GM13976 (cell line): ENCODE data around the gene MYLK.

Experiments used
- DNase-seq: peaks from one replicate; pipeline ENCODE4 v3.0.0; 2012; ENCODE audit warnings: low spot score
- in situ Hi-C: fragments of 300-500 bp; cut with MboI; formaldehyde crosslinking; loops from one replicate; pipeline ENCODE4 v1.12.0; 2022; ENCODE audit warnings: low sequenced_read_pairs, mixed read lengths, inconsistent platforms; ENCODE audit not compliant: unreplicated experiment
- TF ChIP-seq, protein P1 (sequence below): IDR thresholded peaks from 2 replicates; pipeline ENCODE4 v1.5.1; 2012; ENCODE audit warnings: borderline replicate concordance, mild to moderate bottlenecking; ENCODE audit not compliant: insufficient read depth; ENCODE audit errors: extremely low read depth, missing control alignments, control extremely low read depth

MYLK gene

DNA sequence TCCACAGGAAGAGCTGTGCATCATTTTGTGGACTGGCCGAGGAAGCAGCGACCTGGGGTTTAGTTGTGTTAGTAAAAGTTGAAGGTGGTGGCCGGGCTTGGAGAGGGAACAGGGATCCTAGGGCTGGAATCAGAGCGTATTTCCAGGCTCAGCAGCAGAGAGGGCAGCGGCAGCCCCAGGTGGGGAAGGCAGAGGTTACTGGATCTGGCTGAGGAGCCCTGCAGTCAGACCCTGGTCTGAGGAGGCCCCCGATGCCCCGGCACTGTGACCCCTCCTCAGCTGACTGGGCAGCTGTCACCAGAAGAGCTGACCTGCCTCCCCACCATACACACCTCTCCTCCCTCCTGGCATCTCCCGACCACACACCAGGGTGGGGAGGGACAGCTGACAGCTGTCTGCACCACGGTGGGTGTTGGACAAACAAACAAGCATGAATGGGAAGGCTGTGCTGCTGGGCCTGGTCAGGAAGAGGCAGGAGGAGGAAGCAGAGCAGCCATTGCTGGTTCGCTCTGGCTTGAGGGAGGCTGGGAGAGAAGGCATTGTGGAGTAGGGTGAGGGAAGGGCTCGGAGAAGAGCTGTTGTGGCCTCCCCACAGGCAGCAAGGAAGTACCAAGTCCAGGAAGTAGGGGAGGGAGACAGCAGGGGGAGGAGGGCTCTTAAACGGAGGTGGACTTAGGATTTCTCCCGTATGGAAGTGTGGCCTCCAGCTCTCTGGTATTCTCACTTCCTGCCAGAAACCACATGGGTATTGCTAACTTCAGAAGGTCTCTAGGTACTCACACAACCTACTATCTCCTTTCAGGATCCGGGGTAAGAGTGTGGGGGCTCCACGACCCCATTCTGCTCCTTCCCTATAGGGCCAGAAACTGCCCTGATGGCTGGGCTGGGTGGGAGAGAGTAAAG is 249.7 kb downstream of the MYLK start:
- TF ChIP-seq, protein P1, sequence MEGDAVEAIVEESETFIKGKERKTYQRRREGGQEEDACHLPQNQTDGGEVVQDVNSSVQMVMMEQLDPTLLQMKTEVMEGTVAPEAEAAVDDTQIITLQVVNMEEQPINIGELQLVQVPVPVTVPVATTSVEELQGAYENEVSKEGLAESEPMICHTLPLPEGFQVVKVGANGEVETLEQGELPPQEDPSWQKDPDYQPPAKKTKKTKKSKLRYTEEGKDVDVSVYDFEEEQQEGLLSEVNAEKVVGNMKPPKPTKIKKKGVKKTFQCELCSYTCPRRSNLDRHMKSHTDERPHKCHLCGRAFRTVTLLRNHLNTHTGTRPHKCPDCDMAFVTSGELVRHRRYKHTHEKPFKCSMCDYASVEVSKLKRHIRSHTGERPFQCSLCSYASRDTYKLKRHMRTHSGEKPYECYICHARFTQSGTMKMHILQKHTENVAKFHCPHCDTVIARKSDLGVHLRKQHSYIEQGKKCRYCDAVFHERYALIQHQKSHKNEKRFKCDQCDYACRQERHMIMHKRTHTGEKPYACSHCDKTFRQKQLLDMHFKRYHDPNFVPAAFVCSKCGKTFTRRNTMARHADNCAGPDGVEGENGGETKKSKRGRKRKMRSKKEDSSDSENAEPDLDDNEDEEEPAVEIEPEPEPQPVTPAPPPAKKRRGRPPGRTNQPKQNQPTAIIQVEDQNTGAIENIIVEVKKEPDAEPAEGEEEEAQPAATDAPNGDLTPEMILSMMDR: no peak
- in situ Hi-C loops: no loop called here
- DNase-seq: no peak

DNA sequence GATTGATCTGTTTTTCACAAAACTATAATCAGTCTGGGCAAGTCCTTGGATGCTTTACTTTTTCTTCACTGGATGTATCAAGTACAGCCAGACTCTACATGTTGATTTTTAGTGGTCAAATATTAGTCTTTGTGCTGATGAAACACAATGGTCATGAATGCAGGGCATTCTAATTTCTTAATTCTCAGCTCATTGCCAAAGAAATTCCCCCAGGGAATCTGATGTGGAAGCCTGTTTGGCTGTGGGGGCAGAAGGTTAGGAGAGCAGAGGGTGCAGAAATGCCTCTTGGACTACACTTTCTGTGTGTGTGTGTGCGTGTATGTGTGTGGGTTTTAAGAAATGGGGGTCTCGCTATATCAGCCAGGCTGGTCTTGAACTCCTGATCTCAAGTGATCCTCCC is 250.6 kb downstream of the MYLK start:
- in situ Hi-C loops: no loop called here
- DNase-seq: no peak
- TF ChIP-seq, protein P1: no peak

DNA sequence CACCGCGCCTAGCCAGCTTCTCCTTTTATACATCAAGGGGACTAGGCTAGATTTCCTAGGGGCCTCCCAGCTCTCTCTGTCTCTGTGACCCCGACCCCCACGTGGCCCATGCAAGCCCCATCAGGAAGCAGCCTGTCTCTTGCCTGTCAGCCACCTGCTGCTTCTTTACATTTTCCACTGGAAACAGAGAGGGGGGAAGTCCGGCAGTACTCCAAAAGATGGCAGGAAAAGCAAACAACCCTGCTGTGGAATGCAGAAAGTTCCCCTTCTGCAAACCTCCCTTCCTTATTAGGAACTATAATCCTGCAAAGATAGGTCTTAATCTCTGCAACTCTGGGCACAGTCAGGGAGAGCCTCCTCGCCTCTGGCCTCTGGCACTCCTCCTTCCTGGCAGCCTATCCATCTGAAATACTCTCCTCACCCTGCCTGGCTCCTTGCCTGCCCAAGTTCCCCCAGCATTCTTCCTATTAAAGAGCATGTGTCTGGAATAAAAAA is 251.9 kb downstream of the MYLK start:
- in situ Hi-C loops: no loop called here
- DNase-seq: no peak
- TF ChIP-seq, protein P1: no peak

DNA sequence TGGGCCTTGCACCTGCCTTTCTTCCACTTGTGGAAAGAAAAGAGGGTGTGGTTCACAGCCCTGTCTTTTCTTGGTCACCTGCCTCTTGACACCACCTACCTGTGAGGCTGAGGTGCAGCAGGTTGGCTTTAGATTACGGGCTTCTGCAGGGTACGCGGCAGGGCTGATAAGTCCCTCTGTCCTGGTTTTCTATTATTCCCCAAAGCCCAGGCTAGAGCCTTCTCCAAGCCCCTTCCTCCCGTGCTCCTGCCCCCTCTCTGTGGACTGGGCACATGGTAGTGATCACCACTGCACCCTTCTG is 254.4 kb downstream of the MYLK start:
- TF ChIP-seq, protein P1: no peak
- in situ Hi-C loops: no loop called here
- DNase-seq: no peak

DNA sequence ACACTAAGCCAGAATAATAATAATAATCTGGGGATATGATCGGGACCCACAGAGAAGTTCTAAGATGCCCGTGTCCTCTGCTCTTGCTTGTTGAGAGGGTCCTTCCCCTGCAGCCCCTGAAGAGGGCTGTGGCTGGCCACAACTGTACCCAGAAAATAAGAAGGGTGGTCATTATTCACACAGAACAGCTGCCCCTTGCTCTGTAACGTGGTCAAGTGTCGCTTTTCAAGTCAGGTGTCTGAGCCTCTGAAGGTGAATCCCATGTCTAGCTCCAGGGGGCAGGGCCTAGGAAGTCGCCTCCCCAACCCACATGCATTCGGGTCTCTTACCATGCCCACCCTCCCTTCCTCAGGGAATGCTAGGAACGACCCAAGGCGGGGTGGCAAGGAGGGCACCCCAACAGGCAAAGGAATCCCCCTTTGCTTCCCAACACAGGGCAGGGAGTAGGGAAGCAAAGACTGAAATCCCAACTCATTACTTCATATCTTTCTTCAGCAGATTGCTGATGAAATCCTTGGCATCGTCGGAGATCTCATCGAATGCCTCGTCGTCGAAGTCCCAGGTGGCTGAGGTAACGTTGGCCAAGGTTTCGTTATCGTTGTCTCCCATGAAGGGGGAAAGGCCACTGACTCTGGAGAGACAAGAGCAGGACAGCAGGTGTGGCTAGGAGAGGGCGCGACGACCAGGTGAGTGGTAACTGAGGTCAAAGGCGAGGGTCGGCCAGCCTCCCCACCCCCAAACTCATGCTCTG is 255.0 kb downstream of the MYLK start:
- TF ChIP-seq, protein P1: no peak
- in situ Hi-C loops: no loop called here
- no peak for DNase-seq

DNA sequence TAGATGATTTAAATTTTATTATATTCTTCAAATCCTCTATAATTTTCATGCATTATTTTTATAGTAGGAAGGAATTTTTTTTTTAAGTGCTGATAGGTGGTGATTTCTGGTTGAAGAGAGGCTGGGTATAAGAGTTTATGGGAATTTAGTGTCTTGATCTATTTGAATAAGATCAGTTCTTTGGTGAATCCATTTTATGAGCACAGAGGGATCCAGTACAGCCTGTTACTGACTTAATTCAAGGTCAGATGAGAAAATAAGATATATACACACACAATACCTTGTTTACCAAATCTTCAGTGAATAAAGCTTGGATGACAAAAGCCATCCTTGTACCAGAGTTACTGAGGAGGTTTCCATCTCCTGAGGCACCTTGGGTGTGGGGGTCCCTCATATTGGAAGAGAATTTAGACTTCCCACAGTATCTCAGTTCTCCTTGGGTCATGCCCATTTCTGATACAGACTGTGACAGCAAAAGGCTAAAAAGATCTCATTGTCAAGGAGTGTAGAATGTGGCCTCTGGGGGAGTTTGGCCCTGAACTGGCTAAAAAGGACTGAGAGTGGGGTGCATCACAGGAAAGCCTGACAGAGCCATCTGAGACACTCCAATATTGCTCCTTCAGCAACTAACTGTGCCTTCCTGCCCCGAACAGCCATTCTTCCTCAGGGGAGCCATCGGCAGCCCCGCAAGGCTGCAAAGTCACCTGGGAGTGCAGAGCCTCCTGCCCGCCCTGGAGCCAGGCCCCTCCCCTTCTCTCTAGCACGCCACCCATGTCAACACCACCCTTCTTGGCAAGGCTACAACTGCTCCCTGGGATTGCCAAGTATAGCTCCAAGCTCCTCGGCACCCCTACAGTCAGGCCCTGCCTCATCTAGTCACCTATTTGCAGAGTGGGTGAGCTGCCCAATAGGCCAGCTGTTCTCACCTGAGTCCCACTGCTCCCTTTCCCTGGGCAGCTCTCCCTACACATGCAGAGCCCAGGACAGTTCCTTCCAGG is 256.2 kb downstream of the MYLK start:
- no peak for DNase-seq
- in situ Hi-C loops: no loop called here
- TF ChIP-seq, protein P1: no peak
